HL-60 (cell line): Measurements from ENCODE around the gene YJU2.
"Not testable (repeated sequence)": the region's sequence is repeated elsewhere in the genome, so short reads cannot be mapped to it uniquely, and the experiment has no call there.

Source experiments
- DNase-seq, 2 experiments: peaks; one replicate each; pipeline ENCODE4 v3.0.0-alpha.2; 2010 to 2020; ENCODE audit warnings: low read depth in 1 of 2, low spot score in 1 of 2
- H3K27ac ChIP-seq: fragments of 250-450 bp; sonication (Bioruptor Pico); replicated peaks from 2 replicates; pipeline ENCODE4 v1.5.1; 2020; ENCODE audit warnings: mild to moderate bottlenecking, moderate library complexity
- H3K27me3 ChIP-seq: fragments of 250-450 bp; sonication (Bioruptor Pico); 2 replicates; pipeline ENCODE4 v1.5.1; 2021; ENCODE audit warnings: mild to moderate bottlenecking, moderate library complexity; ENCODE audit not compliant: insufficient read depth, poor library complexity, severe bottlenecking
- H3K4me3 ChIP-seq: replicated peaks from 2 replicates; pipeline ENCODE4 v1.5.1; 2011; ENCODE audit warnings: mild to moderate bottlenecking, control low read depth, low read length; ENCODE audit not compliant: insufficient read depth
- GABPA ChIP-seq: IDR thresholded peaks from 2 replicates; pipeline ENCODE4 v1.6.1; 2012; ENCODE audit warnings: low read depth
- POLR2AphosphoS5 ChIP-seq: IDR thresholded peaks from 2 replicates; pipeline ENCODE4 v1.6.1; 2012; ENCODE audit warnings: low read depth
- REST ChIP-seq: IDR thresholded peaks from 2 replicates; pipeline ENCODE4 v1.6.1; 2012; ENCODE audit warnings: low read depth; ENCODE audit not compliant: insufficient replicate concordance
- SPI1 ChIP-seq: IDR thresholded peaks from 2 replicates; pipeline ENCODE4 v1.6.1; 2012; ENCODE audit warnings: low read depth, mild to moderate bottlenecking, borderline replicate concordance
- TF ChIP-seq, protein P1 (sequence below): IDR thresholded peaks from one replicate; pipeline ENCODE4 v1.5.1; 2011; ENCODE audit warnings: low read length, control low read depth, inconsistent platforms; ENCODE audit not compliant: insufficient read depth

YJU2 gene

GRCh38 chr19:4279530-4280422, 32.9 kb downstream of the YJU2 start:
- Histone ChIP-seq H3K27ac (no peak overlapping the region), H3K4me3 (no peak overlapping the region), H3K27me3 (peaks cover 28% of the 10 kb centered on the region)
- DNase-seq: no peak
- TF ChIP-seq SPI1: no peak

DNA sequence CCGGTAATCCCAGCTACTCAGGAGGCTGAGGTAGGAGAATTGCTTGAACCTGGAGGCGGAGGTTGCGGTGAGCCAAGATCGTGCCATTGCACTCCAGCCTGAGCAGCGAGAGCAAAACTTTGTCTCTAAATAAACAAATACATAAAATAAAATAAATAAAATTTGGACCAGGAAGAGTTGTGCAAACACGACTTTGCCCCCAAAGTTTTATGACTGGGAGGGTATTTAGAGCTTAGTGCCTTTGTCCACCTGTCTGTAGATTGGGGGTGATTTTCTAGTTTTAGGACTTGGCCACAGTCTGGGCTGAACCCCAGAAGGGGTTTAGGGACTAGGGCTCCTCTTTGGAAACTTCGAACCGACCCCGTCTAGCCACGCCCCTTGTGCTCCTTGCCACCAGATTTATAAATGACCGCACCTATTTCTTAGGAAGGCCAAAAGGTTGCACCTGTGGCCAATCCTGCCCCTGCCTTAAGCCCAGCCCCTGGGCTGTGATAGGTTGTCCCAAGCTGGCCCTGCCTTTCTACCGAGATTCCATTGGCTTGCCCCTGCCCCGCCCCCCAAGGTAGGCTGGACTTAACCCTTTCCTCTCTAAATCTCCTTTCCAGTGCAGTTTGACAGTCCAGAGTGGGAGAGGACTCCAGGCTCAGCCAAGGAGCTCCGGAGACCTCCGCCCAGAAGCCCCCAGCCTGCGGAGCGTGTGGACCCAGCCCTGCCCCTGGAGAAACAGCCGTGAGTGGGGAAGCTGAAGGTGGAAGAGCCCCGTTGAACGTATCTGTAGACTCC, 37.5 kb downstream of the YJU2 start:
- Histone ChIP-seq H3K4me3 (no peak overlapping the region), H3K27me3 (peaks cover 16% of the 10 kb centered on the region), H3K27ac (no peak overlapping the region)
- DNase-seq: no peak
- TF ChIP-seq, protein P1, sequence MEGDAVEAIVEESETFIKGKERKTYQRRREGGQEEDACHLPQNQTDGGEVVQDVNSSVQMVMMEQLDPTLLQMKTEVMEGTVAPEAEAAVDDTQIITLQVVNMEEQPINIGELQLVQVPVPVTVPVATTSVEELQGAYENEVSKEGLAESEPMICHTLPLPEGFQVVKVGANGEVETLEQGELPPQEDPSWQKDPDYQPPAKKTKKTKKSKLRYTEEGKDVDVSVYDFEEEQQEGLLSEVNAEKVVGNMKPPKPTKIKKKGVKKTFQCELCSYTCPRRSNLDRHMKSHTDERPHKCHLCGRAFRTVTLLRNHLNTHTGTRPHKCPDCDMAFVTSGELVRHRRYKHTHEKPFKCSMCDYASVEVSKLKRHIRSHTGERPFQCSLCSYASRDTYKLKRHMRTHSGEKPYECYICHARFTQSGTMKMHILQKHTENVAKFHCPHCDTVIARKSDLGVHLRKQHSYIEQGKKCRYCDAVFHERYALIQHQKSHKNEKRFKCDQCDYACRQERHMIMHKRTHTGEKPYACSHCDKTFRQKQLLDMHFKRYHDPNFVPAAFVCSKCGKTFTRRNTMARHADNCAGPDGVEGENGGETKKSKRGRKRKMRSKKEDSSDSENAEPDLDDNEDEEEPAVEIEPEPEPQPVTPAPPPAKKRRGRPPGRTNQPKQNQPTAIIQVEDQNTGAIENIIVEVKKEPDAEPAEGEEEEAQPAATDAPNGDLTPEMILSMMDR: no peak
- TF ChIP-seq GABPA (no peak), SPI1 (no peak), REST (no peak), POLR2AphosphoS5 (no peak)

- no peak for DNase-seq
- no peak overlapping the region for H3K4me3 ChIP-seq
- H3K27me3 ChIP-seq: peaks cover 10% of the 10 kb centered on the region
- no peak overlapping the region for H3K27ac ChIP-seq
- no peak for TF ChIP-seq SPI1
- TF ChIP-seq POLR2AphosphoS5: no peak
- TF ChIP-seq, protein P1: no peak
- no peak for TF ChIP-seq GABPA
- no peak for TF ChIP-seq REST
Observed at GRCh38 chr19:4284974-4285373, 38.1 kb downstream of the YJU2 start.

DNA sequence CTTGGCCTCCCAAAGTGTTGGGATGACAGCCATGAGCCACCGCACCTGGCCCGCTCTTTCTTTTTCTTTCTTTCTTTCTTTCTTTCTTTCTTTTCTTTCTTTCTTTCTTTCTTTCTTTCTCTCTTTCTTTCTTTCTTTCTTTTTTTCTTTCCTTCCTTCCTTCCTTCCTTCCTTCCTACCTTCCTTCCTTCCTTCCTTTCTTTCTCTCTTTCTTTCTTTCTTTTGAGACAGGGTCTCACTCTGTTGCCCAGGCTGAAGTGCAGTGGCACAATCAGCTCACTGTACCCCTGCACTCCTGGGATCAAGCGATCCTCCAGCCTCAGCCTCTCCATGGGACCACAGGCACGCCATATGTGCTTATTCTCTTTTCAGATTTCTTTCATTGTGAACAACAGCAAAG, 39.3 kb downstream of the YJU2 start:
- not testable (repeated sequence) for H3K4me3 ChIP-seq, H3K27ac ChIP-seq, H3K27me3 ChIP-seq, DNase-seq
